Suprapubic skin (tissue), 3 donors: Measurements from ENCODE around the gene HAUS7.

Experiments used
- EP300 ChIP-seq: sonication (generic); formaldehyde crosslinking; IDR thresholded peaks from one replicate; pipeline ENCODE4 v1.6.1; 2017; ENCODE audit warnings: antibody characterized with exemption
- TF ChIP-seq, protein P1 (sequence below), 2 donors: fragments of 200-600 bp in 1 of 2; fragments of 450-650 bp in 1 of 2; sonication (generic) in 1 of 2; IDR thresholded peaks; one replicate each; pipeline ENCODE4 v1.5.1; 2016 to 2019; ENCODE audit warnings: antibody characterized with exemption in 2 of 2, mild to moderate bottlenecking in 1 of 2, moderate library complexity in 1 of 2

DNA sequence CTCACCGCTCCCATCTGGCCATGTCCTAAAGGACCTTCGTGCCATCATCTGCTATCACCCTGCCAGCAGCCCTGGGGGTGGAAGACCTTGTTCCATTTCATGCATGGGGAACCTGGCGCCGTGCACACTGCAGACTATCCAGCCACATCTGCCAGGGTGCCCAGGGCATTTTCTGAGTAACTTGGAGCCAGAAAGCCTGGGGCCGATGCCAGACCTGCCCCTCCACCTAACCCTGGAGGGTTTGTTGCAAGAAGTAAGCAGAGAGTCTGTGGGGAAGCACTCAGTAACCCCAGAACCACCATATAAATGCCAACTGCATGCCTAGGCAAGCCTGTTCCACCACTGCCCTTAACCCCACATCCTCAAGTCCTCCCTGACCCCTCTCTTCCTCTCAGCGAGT lies 7.3 kb downstream of the HAUS7 start:
- no peak for TF ChIP-seq EP300
- TF ChIP-seq, protein P1, sequence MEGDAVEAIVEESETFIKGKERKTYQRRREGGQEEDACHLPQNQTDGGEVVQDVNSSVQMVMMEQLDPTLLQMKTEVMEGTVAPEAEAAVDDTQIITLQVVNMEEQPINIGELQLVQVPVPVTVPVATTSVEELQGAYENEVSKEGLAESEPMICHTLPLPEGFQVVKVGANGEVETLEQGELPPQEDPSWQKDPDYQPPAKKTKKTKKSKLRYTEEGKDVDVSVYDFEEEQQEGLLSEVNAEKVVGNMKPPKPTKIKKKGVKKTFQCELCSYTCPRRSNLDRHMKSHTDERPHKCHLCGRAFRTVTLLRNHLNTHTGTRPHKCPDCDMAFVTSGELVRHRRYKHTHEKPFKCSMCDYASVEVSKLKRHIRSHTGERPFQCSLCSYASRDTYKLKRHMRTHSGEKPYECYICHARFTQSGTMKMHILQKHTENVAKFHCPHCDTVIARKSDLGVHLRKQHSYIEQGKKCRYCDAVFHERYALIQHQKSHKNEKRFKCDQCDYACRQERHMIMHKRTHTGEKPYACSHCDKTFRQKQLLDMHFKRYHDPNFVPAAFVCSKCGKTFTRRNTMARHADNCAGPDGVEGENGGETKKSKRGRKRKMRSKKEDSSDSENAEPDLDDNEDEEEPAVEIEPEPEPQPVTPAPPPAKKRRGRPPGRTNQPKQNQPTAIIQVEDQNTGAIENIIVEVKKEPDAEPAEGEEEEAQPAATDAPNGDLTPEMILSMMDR (IDR thresholded peaks at IDR 0.05) = no peak
